LHCN-M2 (cell line): ENCODE results near the gene SPI1. TPM values are rescaled to one million over a fixed set of nuclear protein-coding genes. Genes with fewer than 3 reads are reported as not detected.
"Not testable (repeated sequence)": the region's sequence is repeated elsewhere in the genome, so short reads cannot be mapped to it uniquely, and the experiment has no call there.

Experiments used
- DNase-seq: peaks from one replicate; pipeline ENCODE4 v3.0.0-alpha.2; 2012; ENCODE audit warnings: low read depth
- total RNA-seq: library from RNA; depleted of rRNA; stranded (reverse); fragments of >200 nt; gene quantifications from 2 replicates; pipeline ENCODE4 v1.2.3, GENCODE V29; 2014

SPI1 gene
- total RNA-seq, 1 experiment from 2014 or later: not detected

DNA sequence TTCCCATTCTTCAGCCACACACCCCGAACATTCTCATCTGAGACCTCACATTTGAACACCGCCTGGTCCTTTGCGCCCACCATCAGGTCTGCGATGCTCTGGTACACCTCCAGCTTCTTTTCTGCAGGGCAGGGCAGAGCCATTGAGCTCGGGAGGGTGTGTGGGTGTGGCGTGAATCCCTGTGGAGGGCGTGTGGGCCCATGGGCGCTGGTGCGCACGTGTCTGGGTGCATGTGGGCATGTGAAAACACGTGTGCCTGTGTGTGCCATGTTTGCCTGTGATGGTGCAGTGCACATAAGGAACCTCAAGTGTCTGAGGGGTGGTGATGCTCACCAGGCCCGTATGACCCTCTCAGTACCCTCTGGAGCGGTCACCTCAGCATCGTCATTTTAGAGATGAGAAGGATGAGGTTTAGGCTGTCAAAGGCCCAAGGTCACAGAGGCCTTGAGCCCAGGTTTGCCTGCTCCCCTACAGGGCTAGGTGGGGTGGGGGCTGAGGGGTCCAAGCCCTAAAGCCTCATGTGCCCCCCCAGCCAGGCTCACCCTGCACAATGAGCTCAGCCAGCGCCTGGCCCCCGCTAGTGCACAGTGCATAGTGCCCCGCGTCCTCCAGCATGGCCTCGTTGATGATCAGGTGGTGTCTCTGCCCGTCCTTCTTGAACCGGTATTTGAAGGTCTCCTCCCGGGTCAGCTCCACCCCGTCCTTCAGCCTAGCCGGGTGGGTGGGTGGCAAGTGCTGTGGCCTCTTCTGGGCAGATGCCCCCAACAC is 36.1 kb downstream of the SPI1 start:
- no peak for DNase-seq

DNA sequence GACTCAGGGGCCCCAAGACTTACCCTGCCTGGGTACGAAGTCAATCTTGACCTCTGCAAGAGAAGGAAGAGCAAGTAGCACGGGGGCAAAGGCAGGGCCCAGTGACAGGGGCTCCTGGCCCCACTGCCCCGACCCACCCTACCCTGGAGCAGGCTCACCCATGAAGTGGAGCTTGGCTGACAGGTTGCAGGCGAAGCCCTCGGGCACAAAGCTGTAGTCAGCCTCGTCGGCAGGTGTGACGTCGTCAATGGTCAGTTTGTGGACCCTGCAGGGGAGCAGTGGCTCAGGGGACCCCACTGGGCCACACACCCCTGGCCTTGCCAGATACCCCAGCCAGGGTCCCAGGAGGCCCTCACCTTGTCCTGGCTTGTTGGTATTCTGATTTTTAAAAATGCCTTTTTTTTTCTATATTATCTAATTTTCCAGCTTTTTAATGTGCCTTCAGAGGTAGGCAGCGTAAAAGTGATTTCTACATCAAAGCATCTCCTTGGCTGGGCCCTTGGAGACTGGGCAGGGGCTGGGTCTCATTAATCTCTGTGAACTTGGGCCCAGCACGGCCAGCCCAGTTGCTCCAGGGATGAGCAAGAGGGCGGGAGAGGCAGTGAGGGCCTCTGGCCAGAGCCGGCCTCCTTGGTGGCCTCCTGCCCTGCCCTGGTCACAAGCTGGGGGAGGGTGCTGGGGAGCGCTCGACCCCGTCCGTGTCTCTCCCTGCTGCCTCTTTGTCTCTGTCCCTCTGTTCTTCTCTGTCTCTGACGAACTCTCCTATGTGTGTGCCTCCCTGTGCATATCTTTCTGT is 37.2 kb downstream of the SPI1 start:
- no peak for DNase-seq

DNA sequence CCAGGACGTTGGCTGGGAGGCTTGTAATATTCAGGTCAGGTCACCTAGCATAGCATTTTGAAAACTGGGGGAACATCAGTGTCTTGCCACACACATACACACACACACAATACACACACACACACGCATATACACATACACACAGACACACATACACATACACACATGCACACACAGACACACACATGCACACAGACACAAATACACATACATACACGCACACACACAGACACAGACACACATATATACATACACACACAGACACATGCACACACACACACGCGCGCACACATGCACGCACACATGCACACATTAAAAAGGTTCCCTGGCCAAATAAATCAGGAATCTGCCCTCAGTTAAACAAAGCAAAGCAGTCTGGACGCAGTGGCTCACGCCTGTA is 38.3 kb downstream of the SPI1 start:
- no peak for DNase-seq

DNA sequence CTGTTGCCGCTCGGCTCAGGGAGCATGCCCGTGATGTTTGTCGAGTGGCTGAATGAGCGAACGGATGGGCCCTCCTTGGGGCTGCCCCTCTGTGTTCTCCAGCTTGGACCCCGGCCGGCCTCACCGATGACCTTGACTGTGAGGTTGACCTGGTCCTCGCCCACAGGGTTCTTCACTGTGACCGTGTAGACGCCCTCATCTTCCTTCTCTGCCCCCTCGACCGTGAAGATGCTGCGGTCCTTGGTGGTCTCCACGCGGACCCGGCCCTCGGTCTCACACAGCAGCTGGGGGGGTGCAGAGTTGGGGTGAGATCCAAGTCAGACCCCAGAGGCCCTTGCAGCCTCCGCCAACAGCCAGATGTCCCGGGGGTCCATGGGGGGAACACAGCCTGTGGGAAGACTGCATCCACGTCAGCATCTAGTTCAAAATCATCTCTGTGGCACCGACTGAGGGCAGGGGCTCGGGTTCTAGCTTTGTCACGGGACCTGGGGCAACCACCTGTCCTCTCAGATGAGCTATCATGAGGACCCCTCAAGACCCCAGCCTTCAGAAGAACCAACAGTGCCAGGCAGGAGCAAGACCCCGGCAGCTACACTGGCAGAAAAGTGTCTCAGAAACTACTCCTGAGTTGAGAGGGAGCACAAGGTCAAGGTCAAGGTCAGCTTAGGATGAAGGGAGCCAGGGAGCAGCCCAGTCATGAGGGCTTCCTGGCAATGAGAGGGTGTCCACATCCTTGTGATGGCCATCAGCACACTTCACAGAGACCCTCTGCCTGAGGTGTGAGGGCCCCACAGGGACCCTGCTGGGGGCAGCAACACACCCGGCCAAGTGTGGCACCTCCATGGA is 39.7 kb downstream of the SPI1 start:
- DNase-seq: no peak

DNA sequence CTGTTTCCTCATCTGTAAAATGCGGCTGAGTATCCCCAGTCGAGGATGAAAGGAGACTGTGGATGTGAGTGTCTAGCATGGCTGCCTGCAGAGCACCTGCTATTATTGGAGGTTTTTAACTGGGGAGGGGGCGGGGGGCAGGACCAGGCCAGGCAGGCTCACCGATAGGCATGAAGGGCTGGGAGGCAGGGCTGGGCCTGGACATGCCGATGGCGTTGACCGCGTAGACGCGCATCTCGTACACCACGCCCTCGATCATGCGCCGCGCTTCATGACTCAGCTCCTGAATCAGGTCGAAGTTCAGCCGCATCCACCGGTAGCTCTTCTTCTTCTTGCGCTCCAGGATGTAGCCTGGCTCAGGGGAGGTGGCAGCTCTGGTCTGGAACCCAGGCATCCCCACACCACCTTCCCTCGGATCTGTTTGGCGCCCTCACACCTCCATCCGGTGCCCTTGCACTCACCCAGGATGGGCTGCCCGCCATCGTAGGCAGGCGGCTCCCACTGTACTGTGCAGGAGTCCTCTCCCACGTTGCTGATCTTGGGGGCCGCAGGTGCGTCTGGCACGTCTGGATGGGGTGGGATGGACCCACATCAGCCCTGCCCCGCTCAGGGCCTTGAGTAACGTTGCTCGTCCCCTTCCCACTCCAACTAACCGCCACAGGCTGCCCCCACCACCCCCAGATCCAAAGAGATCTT is 41.0 kb downstream of the SPI1 start:
- no peak for DNase-seq

DNA sequence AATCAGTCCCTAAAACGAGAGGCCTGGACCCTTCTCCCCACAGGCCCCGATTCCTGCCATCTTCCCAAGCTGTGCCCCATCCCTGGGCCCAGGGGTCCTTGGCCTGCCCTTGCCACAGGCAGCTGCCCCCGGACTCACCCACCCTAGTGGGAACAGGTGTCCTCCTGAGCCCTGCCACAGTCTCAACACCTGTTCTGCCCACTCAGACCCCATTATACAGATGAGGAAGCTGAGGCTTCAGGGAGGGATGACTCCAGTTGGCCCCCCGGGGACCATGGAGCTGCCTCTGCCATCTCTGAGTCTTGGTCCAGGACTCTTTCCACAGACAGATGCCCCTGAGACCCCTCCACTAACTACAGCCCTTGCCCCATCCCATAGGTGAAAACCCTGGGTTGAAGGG is 41.8 kb downstream of the SPI1 start:
- DNase-seq: no peak

DNA sequence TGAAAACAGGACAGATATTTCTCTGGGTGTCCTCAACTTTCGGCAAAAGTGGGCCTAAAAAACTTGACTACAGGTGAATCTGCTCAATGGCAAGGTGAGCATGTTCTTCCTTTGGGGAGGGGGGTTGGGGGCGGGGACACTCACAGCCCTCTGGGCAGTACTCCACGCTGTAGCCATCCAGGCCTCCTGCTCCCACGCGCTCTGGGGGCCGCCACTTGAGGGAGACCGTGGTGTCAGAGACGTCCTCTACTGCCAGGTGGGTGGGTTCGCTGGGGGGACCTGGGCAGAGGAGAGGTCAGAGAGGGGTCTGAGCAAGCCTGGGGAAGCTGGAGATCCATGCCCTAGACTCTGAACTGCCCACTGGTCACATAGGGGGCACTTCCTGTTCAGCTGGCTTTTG is 42.6 kb downstream of the SPI1 start:
- DNase-seq: no peak

DNA sequence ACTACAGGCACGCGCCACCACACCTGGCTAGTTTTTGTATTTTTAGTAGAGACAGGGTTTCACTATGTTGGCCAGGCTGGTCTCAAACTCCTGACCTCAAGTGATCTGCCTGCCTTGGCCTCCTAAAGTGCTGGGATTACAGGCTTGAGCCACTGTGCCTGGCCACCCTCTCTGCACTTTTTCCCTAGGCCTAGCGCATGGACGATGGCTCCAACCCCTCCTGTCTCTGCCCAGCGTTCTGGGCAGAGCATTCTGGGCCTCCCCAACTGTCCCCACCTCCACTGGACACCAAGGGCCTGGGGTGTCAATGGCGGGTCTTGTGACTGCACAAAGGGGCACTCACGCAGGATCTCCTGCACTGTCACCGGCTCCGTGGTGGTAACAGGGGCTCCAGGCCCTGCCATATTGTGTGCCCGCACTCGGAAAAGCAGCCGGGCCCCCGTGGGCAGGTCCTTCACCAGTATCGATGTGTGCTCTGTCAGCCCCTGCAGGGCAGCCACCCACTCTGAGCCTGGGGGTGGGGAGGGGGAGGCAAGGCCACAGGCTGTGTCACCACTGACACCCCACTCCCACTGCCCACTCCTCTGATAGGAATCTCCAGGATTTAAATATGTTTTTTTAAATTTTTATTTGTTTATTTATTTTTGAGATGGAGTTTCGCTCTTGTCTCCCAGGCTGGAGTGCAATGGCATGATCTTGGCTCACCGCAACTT is 43.5 kb downstream of the SPI1 start:
- not testable (repeated sequence) for DNase-seq

DNA sequence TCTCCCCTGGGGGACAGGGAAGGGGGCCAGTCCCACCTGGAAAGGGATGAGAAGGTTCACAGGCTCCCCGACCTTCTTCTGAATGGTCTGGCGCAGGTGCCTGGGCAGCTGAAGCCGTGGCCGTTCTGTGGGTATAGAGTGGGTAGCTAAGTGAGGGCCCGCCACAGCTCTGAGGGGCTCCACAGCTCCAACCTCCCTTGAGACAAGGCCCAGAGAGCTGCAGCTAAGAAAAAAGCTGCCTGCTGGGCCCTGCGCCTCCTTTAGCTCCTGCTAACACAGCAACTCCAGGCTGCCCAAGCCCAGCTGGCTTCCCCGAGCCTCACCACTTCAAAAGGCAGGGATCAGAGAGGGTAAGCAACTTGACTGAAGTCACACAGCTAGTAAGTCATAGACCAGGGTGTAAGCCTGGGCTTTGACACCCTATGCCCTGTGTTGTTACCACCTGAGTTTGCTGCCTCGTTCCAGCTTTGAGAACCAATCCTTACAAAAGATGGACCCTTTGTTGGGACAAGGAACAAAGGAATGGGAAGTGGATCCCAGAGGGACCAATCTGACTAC is 44.4 kb downstream of the SPI1 start:
- no peak for DNase-seq

DNA sequence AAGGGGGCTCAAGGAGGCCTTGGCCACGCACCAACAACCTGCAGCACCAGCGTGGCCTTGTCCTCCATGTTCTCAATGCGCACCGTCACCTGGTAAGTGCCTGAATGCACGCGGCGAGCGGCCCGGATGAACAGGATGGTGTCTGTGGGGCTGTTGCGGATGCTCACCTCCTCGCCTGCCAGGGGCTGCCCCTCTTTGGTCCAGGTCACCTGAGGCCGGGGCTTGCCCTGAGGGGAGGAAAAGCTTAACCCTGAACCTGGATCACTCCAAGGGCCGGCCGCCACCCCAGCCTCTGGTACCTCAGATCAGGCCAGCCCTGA is 44.9 kb downstream of the SPI1 start:
- no peak for DNase-seq

DNA sequence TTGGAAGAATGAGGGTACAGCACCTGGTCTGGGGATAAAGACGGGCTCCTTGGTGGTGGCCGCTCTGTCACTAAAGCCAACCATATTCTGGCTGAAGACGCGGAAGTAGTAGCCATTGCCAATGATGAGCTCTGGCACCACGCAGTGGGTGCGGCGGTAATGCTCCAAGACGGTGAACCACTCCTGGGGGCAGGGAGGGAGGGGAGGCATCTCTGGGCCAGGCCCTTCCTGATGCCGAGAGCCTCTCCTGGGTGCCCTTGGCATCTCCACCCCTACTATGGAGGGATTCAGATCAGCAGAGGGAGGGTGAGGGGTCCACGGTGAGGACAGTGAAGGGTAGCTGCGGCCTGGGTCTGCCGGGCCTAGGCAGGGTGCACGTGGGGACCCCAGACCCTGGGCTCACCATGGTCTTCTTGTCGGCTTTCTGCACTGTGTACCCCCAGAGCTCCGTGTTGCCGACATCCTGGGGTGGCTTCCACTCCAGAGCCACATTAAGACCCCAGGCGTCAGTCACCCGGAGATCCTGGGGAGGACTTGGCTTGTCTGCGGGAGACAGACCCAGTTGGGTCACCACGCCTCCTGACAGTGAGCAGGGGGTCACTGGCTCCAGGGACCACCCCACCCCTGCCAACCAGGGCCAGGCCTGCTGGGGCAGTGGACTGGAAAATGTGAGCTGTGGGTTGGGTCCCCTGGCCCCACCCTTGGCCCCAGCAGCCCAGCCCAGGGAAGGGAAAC is 45.4 kb downstream of the SPI1 start:
- DNase-seq: no peak

DNA sequence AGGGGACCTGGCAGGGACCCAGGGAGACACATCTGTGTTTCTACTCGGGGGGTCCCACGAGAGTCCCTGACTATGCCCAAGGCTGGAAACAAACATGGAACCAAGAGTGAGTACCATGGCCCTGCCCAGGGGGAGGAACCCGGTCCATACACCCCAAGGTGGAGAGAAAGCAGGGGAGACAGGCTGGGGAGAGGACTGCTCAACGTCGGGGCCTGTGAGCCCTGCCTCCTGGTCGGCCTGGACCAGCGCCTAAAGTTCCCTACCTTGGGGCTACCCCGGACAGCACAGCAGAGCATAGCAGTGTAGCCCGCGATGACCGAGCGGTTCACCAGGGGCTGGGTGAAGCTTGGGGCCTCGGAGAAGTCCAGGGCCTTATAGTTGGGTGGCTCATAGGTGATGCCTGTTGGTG is 46.0 kb downstream of the SPI1 start:
- DNase-seq: no peak

DNA sequence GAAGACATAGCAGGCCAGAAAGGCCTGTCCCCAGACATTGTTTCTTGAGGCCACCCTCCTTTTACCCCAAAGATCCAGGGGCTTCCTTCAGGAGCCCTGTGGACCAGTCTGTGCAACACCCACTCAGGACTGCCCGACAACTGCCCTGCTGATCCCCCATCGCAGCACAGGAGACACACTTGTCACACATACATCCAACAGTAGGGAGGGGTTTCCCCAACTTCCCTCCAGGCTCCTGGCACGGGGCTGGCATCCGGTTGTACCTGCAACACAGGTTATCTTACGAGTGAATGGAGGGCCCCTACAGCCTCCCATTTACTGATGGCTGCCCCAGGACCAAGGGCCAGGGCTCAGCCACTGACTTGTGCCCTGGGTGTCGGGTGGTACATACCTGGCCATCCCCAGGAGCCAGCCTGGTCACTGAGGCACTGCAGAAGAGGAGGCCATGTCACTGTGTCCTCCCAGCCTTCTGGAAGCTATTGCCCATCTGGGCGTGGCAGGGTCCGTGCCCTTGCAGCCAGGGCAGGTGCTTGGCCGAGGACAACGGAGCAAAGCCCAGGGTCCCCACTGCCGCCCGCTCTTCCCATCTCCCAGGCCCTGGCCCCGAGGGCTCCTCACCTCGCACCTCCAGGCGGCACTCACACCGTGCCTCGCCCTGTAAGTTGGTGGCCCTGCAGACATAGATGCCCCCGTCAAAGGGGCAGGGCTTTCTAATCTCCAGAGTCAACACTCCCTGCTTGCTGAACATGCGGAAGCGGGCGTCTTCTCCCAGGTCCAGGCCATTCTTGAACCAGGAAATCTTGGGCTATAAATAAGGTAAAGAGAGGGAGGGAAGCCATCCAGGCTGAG is 46.7 kb downstream of the SPI1 start:
- no peak for DNase-seq

DNA sequence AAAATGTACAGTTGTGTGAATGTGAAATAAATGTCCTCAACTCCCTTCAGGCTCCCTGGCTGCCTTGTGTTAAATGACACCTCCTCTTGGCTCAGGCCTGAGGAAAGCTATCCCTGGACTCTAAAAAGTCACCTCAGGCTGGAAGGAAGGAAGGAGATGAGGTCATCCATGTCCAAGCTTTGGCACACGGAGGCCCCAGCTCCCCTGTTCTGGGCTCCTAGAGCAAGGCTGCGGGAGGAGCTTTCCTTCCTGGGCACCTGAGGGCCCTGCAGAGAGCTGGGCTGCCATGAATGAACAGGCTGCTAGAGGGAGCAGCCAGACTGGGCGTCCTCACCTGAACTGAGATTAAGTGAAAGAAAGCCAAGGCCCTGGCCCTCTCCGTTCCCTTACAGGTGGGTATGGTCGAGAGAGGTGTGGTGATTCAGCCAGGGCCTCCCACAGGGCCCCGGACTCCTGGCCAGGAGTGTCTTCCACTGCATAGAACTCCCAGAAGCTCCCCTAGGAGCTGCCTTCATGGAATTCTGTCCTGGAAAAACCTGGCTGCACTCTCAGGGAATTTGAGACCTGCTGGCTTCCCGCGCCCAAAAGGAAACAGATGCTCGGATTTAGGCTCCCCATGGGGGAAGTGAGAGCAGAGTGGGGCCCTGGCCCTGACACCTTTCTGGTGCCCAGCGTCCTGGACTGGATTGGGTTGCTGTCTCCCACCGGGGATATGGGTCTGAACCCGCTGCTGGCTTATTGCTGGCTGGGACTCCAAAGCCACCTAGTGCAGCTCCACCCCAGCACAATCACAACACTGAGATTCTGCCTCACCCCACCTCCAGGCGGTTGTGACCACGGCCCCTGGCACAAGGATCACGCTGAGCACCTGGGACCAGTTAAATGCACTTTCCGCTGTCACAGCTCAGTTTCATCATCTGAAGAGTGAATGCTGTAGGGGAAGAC is 48.1 kb downstream of the SPI1 start:
- no peak for DNase-seq

DNA sequence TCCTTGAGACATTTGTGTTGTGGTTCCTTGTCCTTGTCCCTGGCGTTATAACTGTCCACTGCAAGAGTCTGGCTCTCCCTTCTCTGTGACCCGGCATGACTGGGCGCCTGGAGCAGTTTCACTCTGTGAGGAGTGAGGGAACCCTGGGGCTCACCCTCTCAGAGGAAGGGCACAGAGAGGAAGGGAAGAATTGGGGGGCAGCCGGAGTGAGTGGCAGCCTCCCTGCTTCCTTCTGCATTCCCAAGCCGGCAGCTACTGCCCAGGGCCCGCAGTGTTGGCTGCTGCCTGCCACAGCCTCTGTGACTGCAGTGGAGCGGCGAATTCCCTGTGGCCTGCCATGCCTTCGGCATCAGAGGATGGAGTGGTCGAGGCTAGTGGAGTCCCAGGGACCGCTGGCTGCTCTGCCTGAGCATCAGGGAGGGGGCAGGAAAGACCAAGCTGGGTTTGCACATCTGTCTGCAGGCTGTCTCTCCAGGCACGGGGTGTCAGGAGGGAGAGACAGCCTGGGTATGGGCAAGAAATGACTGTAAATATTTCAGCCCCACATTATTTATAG is 48.8 kb downstream of the SPI1 start:
- DNase-seq: no peak

DNA sequence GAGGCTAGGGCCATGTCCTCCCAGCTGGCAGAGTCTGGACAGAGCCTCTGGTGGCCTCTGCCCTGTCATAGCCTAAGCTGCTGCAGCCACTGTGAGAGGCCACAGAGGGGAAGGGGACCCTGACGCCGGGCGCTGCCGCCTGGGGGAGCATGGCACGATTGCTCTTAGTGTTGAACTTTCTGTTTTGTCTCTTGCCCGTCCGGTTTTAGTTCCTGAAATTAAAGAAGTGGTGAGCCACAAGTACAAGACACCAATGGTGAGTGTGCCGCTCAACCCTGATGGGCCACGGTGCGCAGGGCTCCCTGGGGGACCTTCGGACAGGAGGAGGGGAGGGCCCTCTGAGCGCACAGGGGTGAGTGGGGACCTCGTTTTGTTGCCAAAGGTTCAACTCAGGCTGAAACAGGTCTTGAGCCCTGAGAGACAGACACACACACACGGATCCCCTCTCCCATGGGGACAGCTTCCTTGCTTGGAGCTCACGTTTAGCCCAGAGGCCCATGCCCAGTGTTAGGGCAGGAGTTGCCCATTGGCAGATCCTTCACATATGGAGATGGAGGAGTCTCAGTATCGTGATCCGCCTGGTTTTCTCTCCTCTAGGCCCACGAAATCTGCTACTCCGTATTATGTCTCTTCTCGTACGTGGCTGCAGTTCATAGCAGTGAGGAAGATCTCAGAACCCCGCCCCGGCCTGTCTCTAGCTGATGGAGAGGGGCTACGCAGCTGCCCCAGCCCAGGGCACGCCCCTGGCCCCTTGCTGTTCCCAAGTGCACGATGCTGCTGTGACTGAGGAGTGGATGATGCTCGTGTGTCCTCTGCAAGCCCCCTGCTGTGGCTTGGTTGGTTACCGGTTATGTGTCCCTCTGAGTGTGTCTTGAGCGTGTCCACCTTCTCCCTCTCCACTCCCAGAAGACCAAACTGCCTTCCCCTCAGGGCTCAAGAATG is 49.6 kb downstream of the SPI1 start:
- DNase-seq: no peak
